ENCODE data around the gene GTF2H1.

The GTF2H1 gene

GRCh38 chr11:18321969-18322711, at the start of gene GTF2H1, which contains the start of gene HPS5:
Gene GTF2H1 (plus strand): TSS chr11:18322567. CDS start chr11:18333075, 10,508 bp downstream.
Gene HPS5 (minus strand): TSS chr11:18322140. CDS start chr11:18317858, 4,282 bp downstream.
- DNase-seq: peak; percentile 97

- no peak for DNase-seq
Observed at GRCh38 chr11:18277565-18278271, 44.6 kb upstream of the GTF2H1 start.

- no peak for DNase-seq
Observed at GRCh38 chr11:18280438-18281045, 41.8 kb upstream of the GTF2H1 start.

- DNase-seq: no peak
Observed at GRCh38 chr11:18282626-18283025, 39.7 kb upstream of the GTF2H1 start.

- DNase-seq: no peak
Observed at GRCh38 chr11:18285841-18286240, 36.5 kb upstream of the GTF2H1 start.

- no peak for DNase-seq
Observed at GRCh38 chr11:18288911-18289310, 33.5 kb upstream of the GTF2H1 start.

- no peak for DNase-seq
Observed at GRCh38 chr11:18294862-18295261, 27.5 kb upstream of the GTF2H1 start.

GRCh38 chr11:18295316-18295715, 27.1 kb upstream of the GTF2H1 start:
- DNase-seq: no peak

GRCh38 chr11:18299721-18300120, 22.6 kb upstream of the GTF2H1 start:
- DNase-seq: no peak

GRCh38 chr11:18304745-18305144, 17.6 kb upstream of the GTF2H1 start:
- no peak for DNase-seq

- no peak for DNase-seq
Observed at GRCh38 chr11:18307461-18308139, 14.8 kb upstream of the GTF2H1 start.

GRCh38 chr11:18308242-18308641, 14.1 kb upstream of the GTF2H1 start:
- DNase-seq: no peak

GRCh38 chr11:18309691-18310090, 12.7 kb upstream of the GTF2H1 start:
- DNase-seq: no peak

GRCh38 chr11:18310800-18311340, 11.5 kb upstream of the GTF2H1 start:
- no peak for DNase-seq

GRCh38 chr11:18312012-18312411, 10.4 kb upstream of the GTF2H1 start:
- DNase-seq: no peak

- DNase-seq: no peak
Observed at GRCh38 chr11:18312663-18313420, 9.5 kb upstream of the GTF2H1 start.

GRCh38 chr11:18313965-18314763, 8.2 kb upstream of the GTF2H1 start:
- DNase-seq: no peak

GRCh38 chr11:18314784-18315523, 7.4 kb upstream of the GTF2H1 start:
- DNase-seq: no peak

- DNase-seq: no peak
Observed at GRCh38 chr11:18315893-18316292, 6.5 kb upstream of the GTF2H1 start.

GRCh38 chr11:18317551-18317950, 4.8 kb upstream of the GTF2H1 start:
- no peak for DNase-seq

- DNase-seq: no peak
Observed at GRCh38 chr11:18319914-18320313, 2.5 kb upstream of the GTF2H1 start.

Measured in right hindlimb (tissue), 1 donor.